K562 (cell line): Measurements from ENCODE around the gene DCT. TPM values are rescaled to one million over a fixed set of nuclear protein-coding genes. Genes with fewer than 3 reads are reported as not detected.

Experiments
- ATAC-seq: fragments of 200-7000 bp; cut with Tn5 transposase; 3 replicates; pipeline ENCODE4 v1.9.1; 2020; ENCODE audit warnings: moderate library complexity
- BruUV-seq: library from RNA; stranded (reverse); fragments of 400-500 nt; replicated peaks from 2 replicates; lab custom pipeline; 2021; lab: Mats Ljungman, UMichigan
- CTCF ChIA-PET: fragments of 300-600 bp; formaldehyde crosslinking; extraction: SDS; loops from one replicate; lab custom pipeline; 2021; ENCODE audit warnings: low intra/inter-chr PET ratio; lab: Yijun Ruan, JAX
- POLR2A ChIA-PET: fragments of 300-600, 350-650 bp; sonication (Branson Sonifier 250); formaldehyde crosslinking; extraction: SDS; loops from one replicate; lab custom pipeline; 2021; ENCODE audit warnings: antibody characterized with exemption, inconsistent platforms; lab: Yijun Ruan, JAX
- DNase-seq, 4 experiments: peaks; one replicate each; pipeline versions ENCODE4 v3.0.0 to v3.0.0-alpha.2; 2011 to 2018; ENCODE audit warnings: low spot score in 3 of 4, mixed read lengths in 3 of 4; ENCODE audit errors: extremely low read depth in 1 of 4
- FAIRE-seq: peaks from 2 replicates; lab custom pipeline; 2011; peaks lifted over from hg19 to GRCh38; lab: Jason Lieb, UNC
- H2AFZ ChIP-seq: 2 replicates; pipeline ENCODE4 v1.6.0; 2011; ENCODE audit warnings: low read depth, low read length, control low read depth, inconsistent platforms
- H3K27ac ChIP-seq: fragments of 200-600 bp; 3 replicates; pipeline ENCODE4 v1.8.0; 2011; ENCODE audit warnings: low read depth, mild to moderate bottlenecking, control low read depth, inconsistent platforms, low read length, moderate library complexity, mixed read lengths; ENCODE audit errors: extremely low read depth
- H3K27me3 ChIP-seq, 2 experiments: fragments of 300-600 bp in 1 of 2; 2 replicates in 1 of 2; 3 replicates in 1 of 2; pipeline versions ENCODE4 v1.6.0 to v1.8.0; 2011; ENCODE audit warnings: inconsistent platforms in 2 of 2, low read length in 2 of 2, mild to moderate bottlenecking in 1 of 2, mixed read lengths in 1 of 2, moderate library complexity in 1 of 2; ENCODE audit not compliant: control insufficient read depth in 2 of 2, insufficient read depth in 2 of 2
- H3K36me3 ChIP-seq: fragments of 300-600 bp; 3 replicates; pipeline ENCODE4 v1.8.0; 2011; ENCODE audit warnings: mild to moderate bottlenecking, low read length, inconsistent platforms; ENCODE audit not compliant: control insufficient read depth, insufficient read depth
- H3K4me1 ChIP-seq, 2 experiments: fragments of 200-600 bp in 1 of 2; replicated peaks in 1 of 2; 2 replicates in 1 of 2; 3 replicates in 1 of 2; pipeline versions ENCODE4 v1.5.1 to v1.8.0; 2011; ENCODE audit warnings: inconsistent platforms in 2 of 2, low read length in 2 of 2, mild to moderate bottlenecking in 1 of 2, mixed read lengths in 1 of 2, moderate library complexity in 1 of 2; ENCODE audit not compliant: control insufficient read depth in 2 of 2, insufficient read depth in 2 of 2
- H3K4me2 ChIP-seq: 2 replicates; pipeline ENCODE4 v1.6.1; 2011; ENCODE audit warnings: low read length, control low read depth, inconsistent platforms, mixed read lengths; ENCODE audit not compliant: insufficient read depth
- H3K4me3 ChIP-seq: fragments of 200-600 bp; sonication (generic), shearing (Covaris generic); 2 replicates; pipeline ENCODE4 v1.5.1; 2016; ENCODE audit warnings: control low read depth, inconsistent platforms
- H3K79me2 ChIP-seq: fragments of 200-600 bp; 3 replicates; pipeline ENCODE4 v1.8.0; 2011; ENCODE audit warnings: low read length, inconsistent platforms; ENCODE audit not compliant: control insufficient read depth, insufficient read depth
- H3K9ac ChIP-seq, 2 experiments: 2 replicates each; pipeline versions ENCODE4 v1.6.0 to v1.6.1; 2011; ENCODE audit warnings: low read depth in 2 of 2, low read length in 2 of 2, control low read depth in 1 of 2, inconsistent platforms in 1 of 2, mild to moderate bottlenecking in 1 of 2, mixed read lengths in 1 of 2; ENCODE audit not compliant: insufficient read depth in 1 of 2
- H3K9me1 ChIP-seq: one replicate; pipeline ENCODE4 v1.6.0; 2011; ENCODE audit warnings: inconsistent platforms, mild to moderate bottlenecking, low read length, moderate library complexity; ENCODE audit not compliant: control insufficient read depth, insufficient read depth
- H3K9me3 ChIP-seq: replicated peaks from 2 replicates; pipeline ENCODE4 v1.5.1; 2011; ENCODE audit warnings: low read depth, low read length, inconsistent platforms; ENCODE audit not compliant: control insufficient read depth, insufficient read depth
- H4K20me1 ChIP-seq: replicated peaks from 2 replicates; pipeline ENCODE4 v1.6.1; 2011; ENCODE audit warnings: low read length, inconsistent platforms, mixed read lengths; ENCODE audit not compliant: control insufficient read depth, insufficient read depth
- ATF7 ChIP-seq: fragments of 450-650 bp; IDR thresholded peaks from 2 replicates; pipeline ENCODE4 v1.7.1; 2014; ENCODE audit warnings: mild to moderate bottlenecking, moderate library complexity
- BHLHE40 ChIP-seq: IDR thresholded peaks from 2 replicates; pipeline ENCODE4 v1.6.1; 2011; ENCODE audit warnings: low read length, improper control_type of control experiment
- ERF ChIP-seq: fragments of 450-650 bp; formaldehyde crosslinking; IDR thresholded peaks from 2 replicates; pipeline ENCODE4 v1.4.0; 2020; ENCODE audit warnings: mild to moderate bottlenecking, mixed read lengths
- FOSL1 ChIP-seq: fragments of 200-800 bp; sonication (Bioruptor generic); conservative IDR thresholded peaks from 2 replicates; pipeline ENCODE4 v1.6.1; 2016; ENCODE audit warnings: missing genetic modification characterization, missing compliant biosample characterization
- L3MBTL2 ChIP-seq: fragments of 450-650 bp; IDR thresholded peaks from 2 replicates; pipeline ENCODE4 v1.6.1; 2016; ENCODE audit warnings: mild to moderate bottlenecking, moderate library complexity
- NR4A1 ChIP-seq, 2 experiments: fragments of 250-450 bp in 1 of 2; fragments of 450-650 bp in 1 of 2; sonication (Bioruptor Pico) in 1 of 2; IDR thresholded peaks; 2 replicates each; pipeline versions ENCODE4 v1.4.0 to v1.6.1; 2016 to 2020; ENCODE audit warnings: mild to moderate bottlenecking in 2 of 2, missing compliant biosample characterization in 1 of 2, missing genetic modification characterization in 1 of 2, moderate library complexity in 1 of 2
- SMAD2 ChIP-seq: fragments of 150-350 bp; IDR thresholded peaks from 2 replicates; pipeline ENCODE4 v1.6.1; 2014; ENCODE audit warnings: low read depth, mild to moderate bottlenecking, low read length
- SRSF7 ChIP-seq: fragments of 200-400 bp; formaldehyde crosslinking; optimal IDR thresholded peaks from 2 replicates; pipeline ENCODE3; 2017; ENCODE audit warnings: mild to moderate bottlenecking, low read depth, low read length
- TFE3 ChIP-seq: fragments of 450-650 bp; formaldehyde crosslinking; IDR thresholded peaks from 2 replicates; pipeline ENCODE4 v1.4.0; 2020; ENCODE audit warnings: mild to moderate bottlenecking, mixed read lengths
- USF2 ChIP-seq: sonication (generic); formaldehyde crosslinking; IDR thresholded peaks from 2 replicates; pipeline ENCODE4 v1.5.0; 2020; ENCODE audit warnings: missing genetic modification reagents
- ZFP30 ChIP-seq: fragments of 250-450 bp; sonication (Bioruptor Pico); IDR thresholded peaks from 2 replicates; pipeline ENCODE4 v1.8.0; 2022; ENCODE audit warnings: moderate library complexity, mild to moderate bottlenecking, inconsistent platforms, borderline replicate concordance
- ZNF175 ChIP-seq: fragments of 200-800 bp; sonication (Bioruptor generic); IDR thresholded peaks from 2 replicates; pipeline ENCODE4 v1.6.1; 2016; ENCODE audit warnings: low read depth, mild to moderate bottlenecking, missing genetic modification characterization, missing compliant biosample characterization
- ZNF57 ChIP-seq: fragments of 450-650 bp; formaldehyde crosslinking; IDR thresholded peaks from 2 replicates; pipeline ENCODE4 v1.4.0; 2020; ENCODE audit warnings: mild to moderate bottlenecking, moderate library complexity
- ZSCAN29 ChIP-seq: fragments of 450-650 bp; IDR thresholded peaks from 2 replicates; pipeline ENCODE4 v1.6.1; 2017
- WGBS: fragments of 100-300 bp; shearing (Covaris generic); methylation state at CpG from one replicate; pipeline ENCODE4 v1.1.6; 2016; ENCODE audit warnings: low coverage, mixed read lengths; ENCODE audit not compliant: insufficient coverage; ENCODE audit errors: missing lambda C conversion rate; 5-methylcytosine and 5-hydroxymethylcytosine counted together
- in situ Hi-C: fragments of 300-500 bp; cut with MboI; formaldehyde crosslinking; loops from 4 replicates; pipeline ENCODE4 v1.15.0; 2018; ENCODE audit warnings: inconsistent platforms, mixed read lengths
- intact Hi-C: fragments of 100-400 bp; cut with micrococcal nuclease; formaldehyde crosslinking; loops from 2 replicates; pipeline ENCODE4 v1.14.2; 2022
- polyA plus RNA-seq, 8 experiments: library from polyadenylated mRNA; depleted of rRNA in 4 of 8; stranded (reverse) in 5 of 8; unstranded in 3 of 8; fragments of >200 nt; fragmentation: Nextera tagmentation in 2 of 8; fragmentation: Illumina TruSeq in 1 of 8; extraction: Ambion mirVana in 2 of 8; extraction: Trizol in 1 of 8; gene quantifications; 2 replicates each; pipeline versions ENCODE4 v1.2.1 to v1.2.3, GENCODE V29; 2011 to 2014; ENCODE audit warnings: inconsistent platforms in 1 of 8, missing spikeins in 1 of 8
- total RNA-seq, 7 experiments: library from RNA; depleted of rRNA in 6 of 7; stranded (reverse); fragments of >200 nt in 6 of 7; fragmentation: Illumina TruSeq in 2 of 7; extraction: Trizol in 2 of 7; gene quantifications; 2 replicates each; pipeline versions ENCODE4 v1.2.1 to v1.2.3, GENCODE V29; 2011 to 2021; ENCODE audit warnings: low replicate concordance in 1 of 7
- TF ChIP-seq, protein P1 (sequence below): sonication (generic); formaldehyde crosslinking; IDR thresholded peaks from 2 replicates; pipeline ENCODE4 v1.8.1; 2023; ENCODE audit warnings: mild to moderate bottlenecking, missing genetic modification reagents

The DCT gene
- total and polyA plus RNA-seq, 9 of the 15 experiments (the other 6 are each of a cell fraction or from before 2014, with no cell fraction given), result 0.11 to 0.83 (median 0.57) TPM

GRCh38 chr13:94481941-94482340 is 2.5 kb upstream of the DCT start:
- CTCF ChIA-PET, result no interaction called here
- no peak for TF ChIP-seq ZSCAN29
- peak; percentile 57; the same call in 1 of the 2 replicates for TF ChIP-seq BHLHE40
- no peak for TF ChIP-seq ERF (CRISPR knock-in tag)
- peak; percentile 51 for TF ChIP-seq FOSL1
- TF ChIP-seq NR4A1 (CRISPR knock-in tag; IDR thresholded peaks at IDR 0.05), result no peak
- TF ChIP-seq NR4A1 (tag; IDR thresholded peaks at IDR 0.05), result no peak
- TF ChIP-seq L3MBTL2, result peak; percentile 26; the same call in 1 of the 2 replicates
- no peak for TF ChIP-seq ATF7
- peak; percentile 31; the same call in 1 of the 2 replicates for TF ChIP-seq USF2 (CRISPR knock-in tag)
- peak; percentile 1; the same call in 1 of the 2 replicates for TF ChIP-seq TFE3 (CRISPR knock-in tag)
- 0 out of 2 replicates have a peak, but pooled peaks have one; percentile 15 for TF ChIP-seq ZNF175 (CRISPR knock-in tag)
- TF ChIP-seq ZNF57 (CRISPR knock-in tag), result no peak
- TF ChIP-seq, protein P1, sequence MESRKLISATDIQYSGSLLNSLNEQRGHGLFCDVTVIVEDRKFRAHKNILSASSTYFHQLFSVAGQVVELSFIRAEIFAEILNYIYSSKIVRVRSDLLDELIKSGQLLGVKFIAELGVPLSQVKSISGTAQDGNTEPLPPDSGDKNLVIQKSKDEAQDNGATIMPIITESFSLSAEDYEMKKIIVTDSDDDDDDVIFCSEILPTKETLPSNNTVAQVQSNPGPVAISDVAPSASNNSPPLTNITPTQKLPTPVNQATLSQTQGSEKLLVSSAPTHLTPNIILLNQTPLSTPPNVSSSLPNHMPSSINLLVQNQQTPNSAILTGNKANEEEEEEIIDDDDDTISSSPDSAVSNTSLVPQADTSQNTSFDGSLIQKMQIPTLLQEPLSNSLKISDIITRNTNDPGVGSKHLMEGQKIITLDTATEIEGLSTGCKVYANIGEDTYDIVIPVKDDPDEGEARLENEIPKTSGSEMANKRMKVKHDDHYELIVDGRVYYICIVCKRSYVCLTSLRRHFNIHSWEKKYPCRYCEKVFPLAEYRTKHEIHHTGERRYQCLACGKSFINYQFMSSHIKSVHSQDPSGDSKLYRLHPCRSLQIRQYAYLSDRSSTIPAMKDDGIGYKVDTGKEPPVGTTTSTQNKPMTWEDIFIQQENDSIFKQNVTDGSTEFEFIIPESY (CRISPR knock-in tag), result no peak
- TF ChIP-seq ZFP30, result no peak
- TF ChIP-seq SRSF7, result no peak
- TF ChIP-seq SMAD2, result no peak

More at GRCh38 chr13:94481941-94482340, 2.5 kb upstream of the DCT start:
- Histone ChIP-seq H3K4me3 (no peak overlapping the region), H3K9me3 (no peaks in the 10 kb centered on the region), H3K9me1 (no peaks in the 10 kb centered on the region), H2AFZ (no peak overlapping the region), H3K4me2 (no peak overlapping the region), H3K4me1 (no peaks in the 10 kb centered on the region), H3K27ac (no peak overlapping the region), H3K27me3 (peaks cover 0 to 4% of the 10 kb centered on the region in 2 experiments; a peak in 3 of 5 replicates), H3K9ac (no peak overlapping the region), H3K36me3 (no peaks in the 10 kb centered on the region), H4K20me1 (no peaks in the 10 kb centered on the region), H3K79me2 (no peaks in the 10 kb centered on the region)
- BruUV-seq, result no TSS peak
- no peak for ATAC-seq
- 0% methylated on average over 7 of the region's 7 CpGs for WGBS
- FAIRE-seq, result no peak
- POLR2A ChIA-PET, result no interaction called here
- no peak for DNase-seq
- in situ Hi-C loops (no loop called here), intact Hi-C loops (no loop called here)
